ENCODE data around the gene ACOT7. TPM values are rescaled to one million over a fixed set of nuclear protein-coding genes. Genes with fewer than 3 reads are reported as not detected.
"Not testable (repeated sequence)": the region's sequence is repeated elsewhere in the genome, so short reads cannot be mapped to it uniquely, and the experiment has no call there.

Gene ACOT7
- total and polyA plus RNA-seq, 2 donors from 2014 or later, result 23.0 to 135 TPM

- no peak overlapping the region for H3K9ac ChIP-seq (ENCODE audit: low read length in 3 of 3)
- H3K27me3 ChIP-seq (ENCODE audit: control insufficient read depth, insufficient read depth, low read length), result no peaks in the 10 kb centered on the region
- no peaks in the 10 kb centered on the region for H3K4me1 ChIP-seq (ENCODE audit: control insufficient read depth in 2 of 3, insufficient read depth in 2 of 3, low read depth in 1 of 3, low read length in 3 of 3)
- no peak overlapping the region for H3K4me3 ChIP-seq (ENCODE audit: low read length in 3 of 3)
- FAIRE-seq, result no peak
- no peak overlapping the region for H3K27ac ChIP-seq (ENCODE audit: low read depth in 2 of 2, low read length in 2 of 2)
- no peaks in the 10 kb centered on the region for H3K9me3 ChIP-seq (ENCODE audit: control insufficient read depth in 2 of 3, insufficient read depth in 1 of 3, low read length in 3 of 3)
- peak in 2 of 5 donors; percentile 52 to 59 for DNase-seq
- intact Hi-C loops (cut with DNase I), result no loop called here
- TF ChIP-seq CTCF (IDR thresholded peaks at IDR 0.05; ENCODE audit: borderline replicate concordance, extremely low read depth, insufficient read depth), result no peak
- H3K36me3 ChIP-seq (ENCODE audit: control insufficient read depth in 2 of 3, insufficient read depth in 3 of 3, low read length in 3 of 3), result no peaks in the 10 kb centered on the region
Measured at GRCh38 chr1:6373961-6374720, 19.4 kb downstream of the ACOT7 start.

- FAIRE-seq; H3K4me1 ChIP-seq (ENCODE audit: control insufficient read depth in 2 of 3, insufficient read depth in 2 of 3, low read depth in 1 of 3, low read length in 3 of 3); H3K9ac ChIP-seq (ENCODE audit: low read length in 3 of 3); H3K9me3 ChIP-seq (ENCODE audit: control insufficient read depth in 2 of 3, insufficient read depth in 1 of 3, low read length in 3 of 3); intact Hi-C loops (cut with DNase I); H3K27me3 ChIP-seq (ENCODE audit: control insufficient read depth, insufficient read depth, low read length); H3K4me3 ChIP-seq (ENCODE audit: low read length in 3 of 3); H3K36me3 ChIP-seq (ENCODE audit: control insufficient read depth in 2 of 3, insufficient read depth in 3 of 3, low read length in 3 of 3); DNase-seq; H3K27ac ChIP-seq (ENCODE audit: low read depth in 2 of 2, low read length in 2 of 2): not testable (repeated sequence)
Measured at GRCh38 chr1:6372236-6372635, 21.3 kb downstream of the ACOT7 start.

DNA sequence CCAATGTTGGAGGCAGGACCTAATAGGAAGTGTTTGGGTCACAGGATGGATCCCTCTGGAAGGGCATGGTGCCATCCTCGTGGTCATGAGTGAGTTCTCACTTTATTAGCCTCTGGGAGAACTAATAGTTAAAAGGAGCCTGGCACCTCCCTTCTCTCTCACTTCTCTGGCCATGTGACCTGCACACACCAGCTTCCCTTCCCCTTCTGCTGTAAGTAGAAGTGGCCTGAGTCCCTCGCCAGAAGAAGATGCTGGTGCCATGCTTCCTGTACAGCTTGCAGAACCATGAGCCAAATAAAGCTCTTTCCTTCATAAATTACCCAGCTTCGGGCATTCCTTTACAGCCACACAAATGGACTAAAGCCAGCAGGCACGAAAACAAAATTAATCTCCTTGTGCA, 23.6 kb downstream of the ACOT7 start:
- H3K36me3 ChIP-seq (ENCODE audit: control insufficient read depth in 2 of 3, insufficient read depth in 3 of 3, low read length in 3 of 3), result no peaks in the 10 kb centered on the region
- FAIRE-seq (no peak), DNase-seq (no peak)
- no peaks in the 10 kb centered on the region for H3K9me3 ChIP-seq (ENCODE audit: control insufficient read depth in 2 of 3, insufficient read depth in 1 of 3, low read length in 3 of 3)
- TF ChIP-seq CTCF (IDR thresholded peaks at IDR 0.05; ENCODE audit: borderline replicate concordance, extremely low read depth, insufficient read depth), result no peak
- no peak overlapping the region for H3K9ac ChIP-seq (ENCODE audit: low read length in 3 of 3)
- intact Hi-C loops (cut with DNase I), result no loop called here
- no peaks in the 10 kb centered on the region for H3K27me3 ChIP-seq (ENCODE audit: control insufficient read depth, insufficient read depth, low read length)
- H3K27ac ChIP-seq (ENCODE audit: low read depth in 2 of 2, low read length in 2 of 2), result no peak overlapping the region
- H3K4me3 ChIP-seq (ENCODE audit: low read length in 3 of 3), result no peak overlapping the region
- no peaks in the 10 kb centered on the region for H3K4me1 ChIP-seq (ENCODE audit: control insufficient read depth in 2 of 3, insufficient read depth in 2 of 3, low read depth in 1 of 3, low read length in 3 of 3)

- no peaks in the 10 kb centered on the region for H3K4me1 ChIP-seq (ENCODE audit: control insufficient read depth in 2 of 3, insufficient read depth in 2 of 3, low read depth in 1 of 3, low read length in 3 of 3)
- no peaks in the 10 kb centered on the region for H3K27me3 ChIP-seq (ENCODE audit: control insufficient read depth, insufficient read depth, low read length)
- no peak for TF ChIP-seq CTCF (IDR thresholded peaks at IDR 0.05; ENCODE audit: borderline replicate concordance, extremely low read depth, insufficient read depth)
- H3K9me3 ChIP-seq (ENCODE audit: control insufficient read depth in 2 of 3, insufficient read depth in 1 of 3, low read length in 3 of 3), result no peaks in the 10 kb centered on the region
- DNase-seq (no peak), FAIRE-seq (no peak)
- no peak overlapping the region for H3K9ac ChIP-seq (ENCODE audit: low read length in 3 of 3)
- intact Hi-C loops (cut with DNase I), result no loop called here
- H3K36me3 ChIP-seq (ENCODE audit: control insufficient read depth in 2 of 3, insufficient read depth in 3 of 3, low read length in 3 of 3), result no peaks in the 10 kb centered on the region
- H3K4me3 ChIP-seq (ENCODE audit: low read length in 3 of 3), result no peak overlapping the region
- H3K27ac ChIP-seq (ENCODE audit: low read depth in 2 of 2, low read length in 2 of 2), result no peak overlapping the region
Measured at GRCh38 chr1:6367381-6368012, 26.1 kb downstream of the ACOT7 start.

Data from kidney (tissue), 14 donors.